ENCODE measurements around the gene IL3.

The IL3 gene

GRCh38 chr5:132060501-132061161 is at the start of gene IL3:
IL3 (plus strand) TSS chr5:132060655; CDS start chr5:132060707, 52 bp downstream.
- no peak for DNase-seq (ENCODE audit: low spot score)

- no peak for DNase-seq (ENCODE audit: low spot score)
Measured at GRCh38 chr5:132010989-132011621, 49.4 kb upstream of the IL3 start.

GRCh38 chr5:132011622-132012343 is 48.7 kb upstream of the IL3 start, which contains the start of gene ACSL6:
ACSL6 (minus strand) TSS chr5:132011658; CDS start chr5:132011553, 105 bp downstream.
- DNase-seq (ENCODE audit: low spot score), result peak; percentile 23

- DNase-seq (ENCODE audit: low spot score), result no peak
Measured at GRCh38 chr5:132012371-132013005, 48.0 kb upstream of the IL3 start.

- no peak for DNase-seq (ENCODE audit: low spot score)
Measured at GRCh38 chr5:132013006-132013689, 47.3 kb upstream of the IL3 start.

- DNase-seq (ENCODE audit: low spot score), result no peak
Measured at GRCh38 chr5:132013711-132014110, 46.7 kb upstream of the IL3 start.

GRCh38 chr5:132016721-132017250 is 43.7 kb upstream of the IL3 start:
- no peak for DNase-seq (ENCODE audit: low spot score)

- no peak for DNase-seq (ENCODE audit: low spot score)
Measured at GRCh38 chr5:132017316-132017715, 43.1 kb upstream of the IL3 start.

GRCh38 chr5:132017738-132018625 is 42.5 kb upstream of the IL3 start:
- no peak for DNase-seq (ENCODE audit: low spot score)

- DNase-seq (ENCODE audit: low spot score), result no peak
Measured at GRCh38 chr5:132019337-132019736, 41.1 kb upstream of the IL3 start.

- DNase-seq (ENCODE audit: low spot score), result peak; percentile 80
Measured at GRCh38 chr5:132019857-132020555, 40.4 kb upstream of the IL3 start.

GRCh38 chr5:132020568-132021339 is 39.7 kb upstream of the IL3 start:
- DNase-seq (ENCODE audit: low spot score), result no peak

GRCh38 chr5:132021654-132022053 is 38.8 kb upstream of the IL3 start:
- no peak for DNase-seq (ENCODE audit: low spot score)

- no peak for DNase-seq (ENCODE audit: low spot score)
Measured at GRCh38 chr5:132022737-132023136, 37.7 kb upstream of the IL3 start.

- no peak for DNase-seq (ENCODE audit: low spot score)
Measured at GRCh38 chr5:132023258-132024116, 37.0 kb upstream of the IL3 start.

GRCh38 chr5:132024117-132024435 is 36.4 kb upstream of the IL3 start:
- no peak for DNase-seq (ENCODE audit: low spot score)

GRCh38 chr5:132024789-132025402 is 35.6 kb upstream of the IL3 start:
- DNase-seq (ENCODE audit: low spot score), result no peak

GRCh38 chr5:132025403-132025971 is 35.0 kb upstream of the IL3 start:
- DNase-seq (ENCODE audit: low spot score), result no peak

All from CD4-positive, alpha-beta T cell treated with Interleukin-15 for 4 hours (primary cell).